GM13976 (cell line): Measurements from ENCODE around the gene FNBP1.
A peak's percentile ranks its signal among the peaks of the same experiment; 100 is the strongest.
"Not testable (repeated sequence)": the region's sequence is repeated elsewhere in the genome, so short reads cannot be mapped to it uniquely, and the experiment has no call there.

Experiments used
- DNase-seq: peaks from one replicate; pipeline ENCODE4 v3.0.0; 2012; ENCODE audit warnings: low spot score
- CTCF ChIP-seq: IDR thresholded peaks from 2 replicates; pipeline ENCODE4 v1.5.1; 2012; ENCODE audit warnings: borderline replicate concordance, mild to moderate bottlenecking; ENCODE audit not compliant: insufficient read depth; ENCODE audit errors: extremely low read depth, missing control alignments, control extremely low read depth
- in situ Hi-C: fragments of 300-500 bp; cut with MboI; formaldehyde crosslinking; loops from one replicate; pipeline ENCODE4 v1.12.0; 2022; ENCODE audit warnings: low sequenced_read_pairs, mixed read lengths, inconsistent platforms; ENCODE audit not compliant: unreplicated experiment

FNBP1 gene

GRCh38 chr9:129894120-129894823 lies 148.7 kb downstream of the FNBP1 start:
- in situ Hi-C loops = no loop called here
- no peak for TF ChIP-seq CTCF
- DNase-seq = no peak

GRCh38 chr9:129891569-129891968 lies 151.4 kb downstream of the FNBP1 start:
- DNase-seq = no peak
- TF ChIP-seq CTCF = no peak
- in situ Hi-C loops = no loop called here

- in situ Hi-C loops, DNase-seq: not testable (repeated sequence)
Measured at GRCh38 chr9:129890718-129891299, 152.2 kb downstream of the FNBP1 start.

GRCh38 chr9:129889941-129890717 lies 152.9 kb downstream of the FNBP1 start:
- in situ Hi-C loops = no loop called here

GRCh38 chr9:129889122-129889940 lies 153.7 kb downstream of the FNBP1 start:
- DNase-seq = no peak
- TF ChIP-seq CTCF = no peak
- in situ Hi-C loops = no loop called here

More at GRCh38 chr9:129889941-129890717, 152.9 kb downstream of the FNBP1 start:
- no peak for TF ChIP-seq CTCF
- no peak for DNase-seq

GRCh38 chr9:129888293-129889121 lies 154.5 kb downstream of the FNBP1 start:
- peak; percentile 79 for DNase-seq
- in situ Hi-C loops = no loop called here
- TF ChIP-seq CTCF = no peak
